Lower leg skin (tissue), 3 donors: Measurements from ENCODE around the gene TMEM132D.

Source experiments
- POLR2A ChIP-seq, 2 donors: fragments of 450-650 bp; IDR thresholded peaks; one replicate each; pipeline ENCODE4 v1.6.1; 2016 to 2017; ENCODE audit warnings: antibody characterized with exemption in 2 of 2, mild to moderate bottlenecking in 1 of 2, moderate library complexity in 1 of 2
- TF ChIP-seq, protein P1 (sequence below), 3 donors: fragments of 450-650 bp; IDR thresholded peaks; one replicate each; pipeline ENCODE4 v1.5.1; 2016; ENCODE audit warnings: antibody characterized with exemption in 3 of 3, mild to moderate bottlenecking in 3 of 3, moderate library complexity in 2 of 3

DNA sequence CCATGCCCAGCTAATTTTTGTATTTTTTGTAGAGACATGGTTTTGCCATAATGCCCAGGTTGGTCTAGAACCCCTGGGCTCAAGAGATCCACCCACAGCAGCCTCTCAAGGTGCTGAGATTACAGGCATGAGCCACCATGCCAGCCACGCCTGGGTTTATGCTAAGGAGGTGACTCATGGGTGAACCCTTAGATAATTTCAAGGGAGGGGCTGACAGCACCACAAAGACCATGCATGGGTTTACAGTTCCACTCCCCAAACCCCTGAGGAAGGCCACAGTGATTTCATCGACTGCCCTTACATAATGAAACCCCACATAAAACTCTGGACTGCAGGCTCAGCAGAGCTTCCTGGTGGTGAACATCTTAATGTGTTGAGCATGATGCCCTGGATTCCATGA is 33.7 kb downstream of the TMEM132D start:
- TF ChIP-seq, protein P1, sequence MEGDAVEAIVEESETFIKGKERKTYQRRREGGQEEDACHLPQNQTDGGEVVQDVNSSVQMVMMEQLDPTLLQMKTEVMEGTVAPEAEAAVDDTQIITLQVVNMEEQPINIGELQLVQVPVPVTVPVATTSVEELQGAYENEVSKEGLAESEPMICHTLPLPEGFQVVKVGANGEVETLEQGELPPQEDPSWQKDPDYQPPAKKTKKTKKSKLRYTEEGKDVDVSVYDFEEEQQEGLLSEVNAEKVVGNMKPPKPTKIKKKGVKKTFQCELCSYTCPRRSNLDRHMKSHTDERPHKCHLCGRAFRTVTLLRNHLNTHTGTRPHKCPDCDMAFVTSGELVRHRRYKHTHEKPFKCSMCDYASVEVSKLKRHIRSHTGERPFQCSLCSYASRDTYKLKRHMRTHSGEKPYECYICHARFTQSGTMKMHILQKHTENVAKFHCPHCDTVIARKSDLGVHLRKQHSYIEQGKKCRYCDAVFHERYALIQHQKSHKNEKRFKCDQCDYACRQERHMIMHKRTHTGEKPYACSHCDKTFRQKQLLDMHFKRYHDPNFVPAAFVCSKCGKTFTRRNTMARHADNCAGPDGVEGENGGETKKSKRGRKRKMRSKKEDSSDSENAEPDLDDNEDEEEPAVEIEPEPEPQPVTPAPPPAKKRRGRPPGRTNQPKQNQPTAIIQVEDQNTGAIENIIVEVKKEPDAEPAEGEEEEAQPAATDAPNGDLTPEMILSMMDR (IDR thresholded peaks at IDR 0.05) = no peak
- TF ChIP-seq POLR2A (IDR thresholded peaks at IDR 0.05) = no peak
